Measurements from ENCODE around the gene SARNP. TPM values are rescaled to one million over a fixed set of nuclear protein-coding genes. Genes with fewer than 3 reads are reported as not detected.

The SARNP gene
- total and polyA plus RNA-seq, 10 of the 15 experiments (the other 5 are each of a cell fraction or from before 2014, with no cell fraction given) = 77.6 to 445 (median 188) TPM

DNA sequence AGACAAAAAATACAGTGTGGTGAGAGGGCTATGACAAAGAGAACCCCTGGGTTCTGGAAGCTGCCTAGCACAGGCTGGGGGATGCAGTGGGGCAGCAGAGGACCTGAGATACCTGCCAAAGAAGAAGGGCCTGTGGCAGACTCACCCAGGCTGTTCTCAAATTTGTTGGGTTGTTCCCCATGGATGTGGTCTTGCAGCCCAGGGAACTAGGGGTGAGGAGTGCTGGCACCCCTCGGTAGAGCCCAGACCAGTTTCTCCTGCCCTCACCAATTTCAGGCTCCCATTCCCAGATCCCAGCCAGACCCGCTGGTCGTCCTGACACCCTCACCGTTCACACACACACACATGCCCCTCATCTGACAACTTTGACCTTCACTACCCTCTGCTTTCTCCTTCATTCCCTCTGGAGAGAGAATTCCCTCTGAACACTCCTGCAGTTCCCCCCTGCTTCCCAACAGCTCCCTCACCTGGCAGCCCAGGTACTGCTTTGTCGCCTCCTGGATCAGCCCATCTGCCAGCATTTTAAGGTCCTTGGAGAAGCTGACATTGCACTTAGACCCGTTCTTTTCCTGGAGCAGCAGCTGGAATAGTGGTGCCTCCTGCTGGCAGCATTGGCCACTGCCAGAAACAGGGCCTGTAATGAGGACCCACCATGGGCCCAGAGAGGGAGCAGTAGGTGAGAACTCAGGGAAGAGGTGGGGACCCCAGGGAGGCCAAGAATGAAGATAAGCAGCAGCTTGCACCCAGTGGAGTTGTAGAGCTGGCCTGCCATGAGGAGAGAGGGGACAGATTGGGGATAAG, 80.5 kb downstream of the SARNP start (continued):
- TF ChIP-seq RAD21 (IDR thresholded peaks at IDR 0.05; ENCODE audit: insufficient read depth, low read depth, low read length) (peak; percentile 83), ATF7 (IDR thresholded peaks at IDR 0.05; ENCODE audit: low read depth) (no peak), SUZ12 (IDR thresholded peaks at IDR 0.05; ENCODE audit: unreplicated experiment) (no peak), KDM1A (IDR thresholded peaks at IDR 0.05; ENCODE audit: borderline replicate concordance) (no peak), IKZF2 (IDR thresholded peaks at IDR 0.05) (peak; percentile 38 to 66; a peak in 3 of 4 replicates)
- TF ChIP-seq, protein P1, sequence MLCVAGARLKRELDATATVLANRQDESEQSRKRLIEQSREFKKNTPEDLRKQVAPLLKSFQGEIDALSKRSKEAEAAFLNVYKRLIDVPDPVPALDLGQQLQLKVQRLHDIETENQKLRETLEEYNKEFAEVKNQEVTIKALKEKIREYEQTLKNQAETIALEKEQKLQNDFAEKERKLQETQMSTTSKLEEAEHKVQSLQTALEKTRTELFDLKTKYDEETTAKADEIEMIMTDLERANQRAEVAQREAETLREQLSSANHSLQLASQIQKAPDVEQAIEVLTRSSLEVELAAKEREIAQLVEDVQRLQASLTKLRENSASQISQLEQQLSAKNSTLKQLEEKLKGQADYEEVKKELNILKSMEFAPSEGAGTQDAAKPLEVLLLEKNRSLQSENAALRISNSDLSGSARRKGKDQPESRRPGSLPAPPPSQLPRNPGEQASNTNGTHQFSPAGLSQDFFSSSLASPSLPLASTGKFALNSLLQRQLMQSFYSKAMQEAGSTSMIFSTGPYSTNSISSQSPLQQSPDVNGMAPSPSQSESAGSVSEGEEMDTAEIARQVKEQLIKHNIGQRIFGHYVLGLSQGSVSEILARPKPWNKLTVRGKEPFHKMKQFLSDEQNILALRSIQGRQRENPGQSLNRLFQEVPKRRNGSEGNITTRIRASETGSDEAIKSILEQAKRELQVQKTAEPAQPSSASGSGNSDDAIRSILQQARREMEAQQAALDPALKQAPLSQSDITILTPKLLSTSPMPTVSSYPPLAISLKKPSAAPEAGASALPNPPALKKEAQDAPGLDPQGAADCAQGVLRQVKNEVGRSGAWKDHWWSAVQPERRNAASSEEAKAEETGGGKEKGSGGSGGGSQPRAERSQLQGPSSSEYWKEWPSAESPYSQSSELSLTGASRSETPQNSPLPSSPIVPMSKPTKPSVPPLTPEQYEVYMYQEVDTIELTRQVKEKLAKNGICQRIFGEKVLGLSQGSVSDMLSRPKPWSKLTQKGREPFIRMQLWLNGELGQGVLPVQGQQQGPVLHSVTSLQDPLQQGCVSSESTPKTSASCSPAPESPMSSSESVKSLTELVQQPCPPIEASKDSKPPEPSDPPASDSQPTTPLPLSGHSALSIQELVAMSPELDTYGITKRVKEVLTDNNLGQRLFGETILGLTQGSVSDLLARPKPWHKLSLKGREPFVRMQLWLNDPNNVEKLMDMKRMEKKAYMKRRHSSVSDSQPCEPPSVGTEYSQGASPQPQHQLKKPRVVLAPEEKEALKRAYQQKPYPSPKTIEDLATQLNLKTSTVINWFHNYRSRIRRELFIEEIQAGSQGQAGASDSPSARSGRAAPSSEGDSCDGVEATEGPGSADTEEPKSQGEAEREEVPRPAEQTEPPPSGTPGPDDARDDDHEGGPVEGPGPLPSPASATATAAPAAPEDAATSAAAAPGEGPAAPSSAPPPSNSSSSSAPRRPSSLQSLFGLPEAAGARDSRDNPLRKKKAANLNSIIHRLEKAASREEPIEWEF (IDR thresholded peaks at IDR 0.05; ENCODE audit: insufficient replicate concordance, low read depth, low read length) = no peak

Data from GM12878 (cell line).